H1 (cell line): ENCODE data around the gene OSMR. TPM values are rescaled to one million over a fixed set of nuclear protein-coding genes. Genes with fewer than 3 reads are reported as not detected.

ENCODE experiments used
- CHD7 ChIP-seq: fragments of 300-600 bp; sonication (generic); IDR thresholded peaks from 2 replicates; pipeline ENCODE4 v1.7.1; 2012; ENCODE audit warnings: low read length, moderate library complexity, mild to moderate bottlenecking, inconsistent platforms; ENCODE audit not compliant: insufficient replicate concordance
- polyA plus RNA-seq, 7 experiments: library from polyadenylated mRNA; depleted of rRNA in 3 of 7; stranded (reverse) in 5 of 7; unstranded in 2 of 7; fragments of >200 nt in 5 of 7; fragments of 200-250 nt in 2 of 7; gene quantifications; 1 replicate in 5 of 7; 2 replicates in 1 of 7; 4 replicates in 1 of 7; pipeline versions ENCODE4 v1.2.1 to v1.2.3, GENCODE V29; 2011 to 2013; ENCODE audit warnings: missing spikeins in 2 of 7, mixed read lengths in 2 of 7
- total RNA-seq: library from RNA; stranded (reverse); fragmentation: NEBNext Ultra II Directional; extraction: Animal tissue kit (Norgen Biotek cat#: 25700); gene quantifications from 2 replicates; pipeline ENCODE4 v1.2.1, GENCODE V29; 2021

OSMR gene
- total and polyA plus RNA-seq, 2 of the 8 experiments (the other 6 are each of a cell fraction or from before 2014, with no cell fraction given), result 2.3 to 2.6 TPM

DNA sequence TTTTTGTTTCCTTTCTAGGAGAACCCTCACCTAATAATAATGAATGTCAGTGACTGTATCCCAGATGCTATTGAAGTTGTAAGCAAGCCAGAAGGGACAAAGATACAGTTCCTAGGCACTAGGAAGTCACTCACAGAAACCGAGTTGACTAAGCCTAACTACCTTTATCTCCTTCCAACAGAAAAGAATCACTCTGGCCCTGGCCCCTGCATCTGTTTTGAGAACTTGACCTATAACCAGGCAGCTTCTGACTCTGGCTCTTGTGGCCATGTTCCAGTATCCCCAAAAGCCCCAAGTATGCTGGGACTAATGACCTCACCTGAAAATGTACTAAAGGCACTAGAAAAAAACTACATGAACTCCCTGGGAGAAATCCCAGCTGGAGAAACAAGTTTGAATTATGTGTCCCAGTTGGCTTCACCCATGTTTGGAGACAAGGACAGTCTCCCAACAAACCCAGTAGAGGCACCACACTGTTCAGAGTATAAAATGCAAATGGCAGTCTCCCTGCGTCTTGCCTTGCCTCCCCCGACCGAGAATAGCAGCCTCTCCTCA is 87.1 kb downstream of the OSMR start (continued):
- TF ChIP-seq CHD7, result no peak
